Breast epithelium (tissue), 4 donors: ENCODE measurements around the gene TMEM164. TPM values are rescaled to one million over a fixed set of nuclear protein-coding genes. Genes with fewer than 3 reads are reported as not detected.

Source experiments
- DNase-seq, 2 donors: peaks; one replicate each; pipeline ENCODE4 v3.0.0-alpha.2; 2019; ENCODE audit warnings: low spot score in 2 of 2
- H3K27ac ChIP-seq, 2 donors: fragments of 200-600 bp; sonication (generic) in 1 of 2; one replicate each; pipeline ENCODE4 v1.5.1; 2016 to 2019; ENCODE audit warnings: mild to moderate bottlenecking in 1 of 2
- H3K27me3 ChIP-seq, 2 donors: fragments of 200-600 bp; sonication (generic) in 1 of 2; one replicate each; pipeline versions ENCODE4 v1.5.1 to v1.6.0; 2017 to 2019; ENCODE audit warnings: control low read depth in 1 of 2, mild to moderate bottlenecking in 1 of 2
- H3K36me3 ChIP-seq: fragments of 200-600 bp; one replicate; pipeline ENCODE4 v1.5.1; 2019
- H3K4me1 ChIP-seq, 2 donors: fragments of 200-600 bp; sonication (generic); one replicate each; pipeline ENCODE4 v1.5.1; 2016 to 2019; ENCODE audit warnings: control low read depth in 1 of 2
- H3K4me3 ChIP-seq, 3 donors: fragments of 200-600 bp; sonication (generic); 1 replicate in 2 of 3; 2 replicates in 1 of 3; pipeline ENCODE4 v1.5.1; 2016 to 2019; ENCODE audit warnings: mild to moderate bottlenecking in 3 of 3, moderate library complexity in 2 of 3
- H3K9me3 ChIP-seq, 2 donors: fragments of 200-600 bp; sonication (generic) in 1 of 2; one replicate each; pipeline ENCODE4 v1.5.1; 2016 to 2019; ENCODE audit warnings: control low read depth in 1 of 2
- CTCF ChIP-seq, 3 donors: fragments of 450-650 bp; IDR thresholded peaks; one replicate each; pipeline ENCODE4 v1.5.1; 2016 to 2017; ENCODE audit warnings: antibody characterized with exemption in 3 of 3, mild to moderate bottlenecking in 3 of 3, moderate library complexity in 3 of 3
- POLR2A ChIP-seq: fragments of 450-650 bp; IDR thresholded peaks from one replicate; pipeline ENCODE4 v1.6.1; 2016; ENCODE audit warnings: antibody characterized with exemption, mild to moderate bottlenecking, moderate library complexity
- POLR2AphosphoS5 ChIP-seq, 3 donors: sonication (generic); formaldehyde crosslinking; IDR thresholded peaks; one replicate each; pipeline ENCODE4 v1.6.1; 2017; ENCODE audit warnings: antibody characterized with exemption in 3 of 3
- intact Hi-C: fragments of 100-400 bp; cut with DNase I; formaldehyde crosslinking; loops from one replicate; pipeline ENCODE4 v1.15.1; 2023; ENCODE audit warnings: low total_unique reads
- total RNA-seq, 3 donors: library from RNA; depleted of rRNA; stranded (reverse); fragments of >200 nt; gene quantifications; one replicate each; pipeline ENCODE4 v1.1.0, GENCODE V29; 2016

The TMEM164 gene
- total RNA-seq, 3 donors from 2014 or later = 35.7 to 58.7 (median 56.5) TPM

GRCh38 chrX:110004215-110004614, 1.3 kb downstream of the TMEM164 start:
- Histone ChIP-seq H3K27me3 (peaks cover 0 to 49% of the 10 kb centered on the region in 2 donors), H3K27ac (no peak overlapping the region), H3K4me1 (no peaks in the 10 kb centered on the region), H3K9me3 (no peaks in the 10 kb centered on the region), H3K36me3 (no peaks in the 10 kb centered on the region), H3K4me3 (peak overlapping the region in 2 of 3 donors; percentile 57 to 73)
- DNase-seq = no peak
- no peak for TF ChIP-seq CTCF (IDR thresholded peaks at IDR 0.05)
- no peak for TF ChIP-seq POLR2AphosphoS5 (IDR thresholded peaks at IDR 0.05)
- no peak for TF ChIP-seq POLR2A
- intact Hi-C loops = no loop called here

- intact Hi-C loops = no loop called here
- H3K4me3 ChIP-seq = peak overlapping the region in 1 of 3 donors; percentile 73
Observed at GRCh38 chrX:110004731-110005369, 1.9 kb downstream of the TMEM164 start.

GRCh38 chrX:110006161-110006560, 3.2 kb downstream of the TMEM164 start:
- intact Hi-C loops = no loop called here
- H3K27me3 ChIP-seq = peaks cover 0 to 38% of the 10 kb centered on the region in 2 donors
- H3K4me1 ChIP-seq = no peaks in the 10 kb centered on the region
- no peaks in the 10 kb centered on the region for H3K9me3 ChIP-seq
- H3K27ac ChIP-seq = no peak overlapping the region
- DNase-seq = no peak
- TF ChIP-seq POLR2A = no peak
- TF ChIP-seq POLR2AphosphoS5 (IDR thresholded peaks at IDR 0.05) = no peak
- TF ChIP-seq CTCF (IDR thresholded peaks at IDR 0.05) = no peak
- no peaks in the 10 kb centered on the region for H3K36me3 ChIP-seq
- no peak overlapping the region for H3K4me3 ChIP-seq

More at GRCh38 chrX:110004731-110005369, 1.9 kb downstream of the TMEM164 start:
- Histone ChIP-seq H3K27me3 (peaks cover 0 to 47% of the 10 kb centered on the region in 2 donors), H3K36me3 (no peaks in the 10 kb centered on the region), H3K4me1 (no peaks in the 10 kb centered on the region), H3K27ac (no peak overlapping the region), H3K9me3 (no peaks in the 10 kb centered on the region)
- no peak for DNase-seq
- TF ChIP-seq POLR2A = no peak
- TF ChIP-seq POLR2AphosphoS5 (IDR thresholded peaks at IDR 0.05) = no peak
- no peak for TF ChIP-seq CTCF (IDR thresholded peaks at IDR 0.05)

GRCh38 chrX:110006821-110007375, 4.0 kb downstream of the TMEM164 start:
- intact Hi-C loops = no loop called here
- no peaks in the 10 kb centered on the region for H3K9me3 ChIP-seq
- H3K27me3 ChIP-seq = peaks cover 0 to 32% of the 10 kb centered on the region in 2 donors
- H3K36me3 ChIP-seq = no peaks in the 10 kb centered on the region
- DNase-seq = no peak
- TF ChIP-seq POLR2A (no peak), CTCF (IDR thresholded peaks at IDR 0.05) (no peak), POLR2AphosphoS5 (IDR thresholded peaks at IDR 0.05) (no peak)
- no peak overlapping the region for H3K4me3 ChIP-seq
- H3K27ac ChIP-seq = no peak overlapping the region
- H3K4me1 ChIP-seq = no peaks in the 10 kb centered on the region

GRCh38 chrX:110008011-110008635, 5.2 kb downstream of the TMEM164 start:
- H3K27me3 ChIP-seq = peaks cover 0 to 35% of the 10 kb centered on the region in 2 donors
- no peaks in the 10 kb centered on the region for H3K9me3 ChIP-seq
- H3K4me3 ChIP-seq = no peak overlapping the region
- TF ChIP-seq POLR2A (no peak), POLR2AphosphoS5 (IDR thresholded peaks at IDR 0.05) (no peak), CTCF (IDR thresholded peaks at IDR 0.05) (no peak)
- no peak overlapping the region for H3K27ac ChIP-seq
- intact Hi-C loops = no loop called here
- DNase-seq = no peak
- H3K4me1 ChIP-seq = no peaks in the 10 kb centered on the region
- no peaks in the 10 kb centered on the region for H3K36me3 ChIP-seq
